ENCODE measurements around the gene CCL16.
A peak's percentile ranks its signal among the peaks of the same experiment; 100 is the strongest.
"Not testable (repeated sequence)": the region's sequence is repeated elsewhere in the genome, so short reads cannot be mapped to it uniquely, and the experiment has no call there.

Gene CCL16

DNA sequence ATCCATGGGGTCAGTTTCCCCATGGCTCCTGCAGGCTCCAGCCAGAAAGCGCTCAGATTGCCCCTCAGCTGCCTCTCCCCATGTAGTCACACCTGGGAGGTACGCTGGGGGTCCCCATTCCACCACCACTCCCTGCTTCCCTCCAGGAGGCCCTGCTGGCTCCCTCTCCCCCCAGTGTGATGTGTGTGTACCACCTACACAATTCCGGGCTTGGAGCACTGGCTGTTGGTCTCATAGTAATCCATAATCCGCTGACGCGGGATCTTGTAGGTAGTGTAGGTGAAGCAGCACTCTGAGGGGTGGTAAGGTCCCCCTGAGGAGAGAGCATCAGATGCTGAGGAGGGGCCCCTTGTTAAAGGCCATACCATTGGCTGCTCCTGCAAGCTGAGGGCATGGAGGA, 2.8 kb upstream of the CCL16 start:
- no peak for DNase-seq

DNA sequence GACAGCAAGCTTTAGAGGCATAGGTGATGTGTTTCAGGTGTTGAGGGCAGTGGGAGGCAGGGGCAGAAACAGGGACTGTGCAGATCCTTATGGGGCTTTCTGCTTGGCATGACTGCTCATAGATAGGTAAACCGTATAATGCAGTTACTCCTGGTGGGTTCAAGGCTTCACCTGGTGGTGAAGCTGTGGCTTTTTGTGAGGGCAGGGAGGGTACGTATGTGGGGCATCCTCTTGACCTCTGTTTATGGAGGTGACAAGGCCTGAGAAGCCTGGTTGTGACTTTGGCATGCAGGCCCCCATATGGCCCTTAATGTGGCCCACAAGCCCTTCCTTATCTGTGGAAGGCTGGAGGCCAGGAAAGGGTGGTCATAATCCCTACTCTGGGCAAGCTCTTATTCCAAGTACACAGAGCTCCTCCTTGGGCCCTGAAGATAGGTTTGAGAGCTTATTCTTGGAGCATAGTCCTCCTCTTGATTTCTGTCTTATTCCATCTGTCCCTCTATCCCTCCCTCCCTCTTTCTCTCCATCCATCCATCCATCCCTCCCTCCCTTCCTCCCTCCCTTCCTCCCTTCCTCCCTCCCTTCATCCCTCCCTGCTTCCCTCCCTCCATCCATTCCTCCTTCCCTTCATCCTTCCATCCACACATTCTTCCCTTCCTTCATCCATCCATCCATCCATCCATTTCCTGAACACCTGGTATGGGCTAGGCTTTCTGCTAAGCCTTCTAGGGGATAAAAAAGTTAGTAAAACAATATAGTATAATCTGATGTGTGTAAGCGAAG, 1.3 kb upstream of the CCL16 start:
- DNase-seq, result no peak

GRCh38 chr17:35981908-35982330, 622 bp upstream of the CCL16 start:
- DNase-seq, result no peak

- no peak for DNase-seq
Observed at GRCh38 chr17:35978346-35978745, 3.0 kb downstream of the CCL16 start.

GRCh38 chr17:35977509-35977908, 3.8 kb downstream of the CCL16 start:
- DNase-seq, result no peak

DNA sequence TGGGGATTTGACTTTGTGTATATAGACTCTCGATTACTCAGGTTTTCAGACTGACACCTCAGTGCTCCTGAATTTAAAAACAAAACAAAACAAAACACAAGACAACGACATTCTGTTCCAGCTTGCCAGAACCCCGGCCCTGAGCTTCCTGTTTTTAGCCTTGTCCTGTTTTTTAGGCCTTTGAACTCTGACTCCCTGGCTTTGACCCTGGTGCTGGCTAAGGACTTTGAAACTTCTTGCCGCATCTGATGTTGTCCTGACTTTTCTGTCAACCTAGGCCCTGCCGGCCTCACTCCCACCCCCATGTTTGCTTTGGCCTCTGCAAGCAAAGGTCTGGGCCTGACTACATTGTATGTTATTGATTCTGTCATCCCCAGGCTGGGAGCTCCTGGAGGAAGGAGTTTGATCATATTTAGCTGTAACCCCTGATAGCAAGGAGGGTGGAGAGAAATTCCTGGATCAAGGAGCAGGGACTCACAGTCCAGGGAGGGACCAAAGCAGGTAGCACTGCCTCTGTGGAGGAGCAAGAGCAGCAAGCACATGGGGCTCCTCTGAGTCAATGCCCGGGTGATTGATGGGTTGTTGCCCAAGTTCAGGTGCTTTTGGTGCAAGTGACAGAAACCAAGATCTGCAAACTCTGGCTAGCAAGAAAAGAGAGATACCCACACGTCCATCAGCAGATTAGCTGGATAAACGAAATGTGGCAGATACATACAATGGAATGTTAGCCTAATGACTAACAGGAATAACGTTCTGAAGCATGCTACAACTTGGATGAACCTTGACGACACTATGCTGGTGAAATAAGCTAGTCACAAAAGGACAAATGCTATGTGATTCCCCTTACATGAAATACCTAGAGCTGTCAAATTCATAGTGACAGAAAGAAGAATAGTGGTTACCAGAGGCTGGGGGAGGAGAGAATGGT, 7.7 kb downstream of the CCL16 start:
- no peak for DNase-seq

GRCh38 chr17:35972945-35973332, 8.4 kb downstream of the CCL16 start:
- DNase-seq, result no peak

- DNase-seq, result no peak
Observed at GRCh38 chr17:35972535-35972934, 8.8 kb downstream of the CCL16 start.

GRCh38 chr17:35972066-35972465, 9.2 kb downstream of the CCL16 start:
- no peak for DNase-seq

DNA sequence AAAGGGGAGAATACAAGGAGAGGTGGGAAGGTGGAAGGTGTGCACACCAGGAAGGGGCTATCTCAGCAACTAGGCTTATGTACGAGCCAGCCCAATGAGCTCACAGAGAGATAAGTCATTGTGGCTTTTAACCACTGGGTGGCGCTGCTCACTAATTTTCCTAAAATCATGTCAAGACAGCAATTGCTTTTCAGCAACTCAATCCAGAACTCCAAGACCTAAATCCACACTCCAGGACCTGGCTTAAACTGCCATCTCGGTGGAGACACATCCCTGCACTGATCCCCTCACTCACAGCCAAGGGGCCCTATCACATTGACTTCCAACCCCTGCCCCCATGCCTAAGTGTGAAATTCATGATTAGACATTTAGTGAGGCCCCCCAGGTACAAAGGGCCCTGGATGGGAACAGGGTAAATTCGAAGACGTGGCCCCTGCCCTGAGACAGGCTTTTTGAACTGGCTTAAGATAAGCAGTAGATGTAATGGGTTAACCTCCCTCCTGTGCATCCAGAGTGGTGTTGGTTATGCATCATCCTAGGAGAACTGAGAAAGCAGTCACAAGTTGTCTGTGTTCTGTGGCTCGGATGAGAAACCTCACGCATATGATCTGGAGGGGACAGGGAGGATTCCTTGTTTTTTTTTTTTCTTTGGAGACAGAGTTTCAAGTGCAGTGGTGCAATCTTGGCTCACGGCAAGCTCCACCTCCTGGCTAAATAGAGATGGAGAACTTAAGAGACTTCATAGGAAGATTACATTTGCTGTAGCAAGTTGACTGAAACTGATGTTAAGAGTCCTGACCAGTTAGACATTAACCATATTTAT, 11.5 kb downstream of the CCL16 start:
- peak; percentile 84 for DNase-seq

DNA sequence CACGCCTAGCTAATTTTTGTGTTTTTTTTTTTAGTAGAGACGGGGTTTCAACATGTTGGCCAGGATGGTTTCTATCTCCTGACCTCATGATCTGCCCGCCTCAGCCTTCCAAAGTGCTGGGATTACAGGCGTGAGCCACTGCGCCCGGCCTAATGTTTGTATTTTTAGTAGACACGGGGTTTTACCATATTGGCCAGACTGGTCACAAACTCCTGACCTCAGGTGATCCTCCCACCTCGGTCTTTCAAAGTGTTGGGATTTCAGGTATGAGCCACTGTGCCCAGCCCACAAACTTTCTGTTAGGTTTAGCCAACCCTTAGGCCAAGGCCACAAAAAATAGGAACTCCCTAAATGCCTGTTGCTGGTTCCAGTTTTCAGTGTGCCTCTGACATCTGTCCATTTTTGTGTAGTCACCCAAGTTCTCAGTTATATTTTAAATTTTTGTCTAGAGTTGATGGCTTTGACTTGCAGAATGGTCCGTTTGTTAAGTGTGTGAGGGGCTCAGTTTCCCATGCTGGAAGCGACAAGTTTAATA, 12.7 kb downstream of the CCL16 start:
- DNase-seq, result no peak

GRCh38 chr17:35965272-35965671, 16.0 kb downstream of the CCL16 start:
- DNase-seq, result no peak

DNA sequence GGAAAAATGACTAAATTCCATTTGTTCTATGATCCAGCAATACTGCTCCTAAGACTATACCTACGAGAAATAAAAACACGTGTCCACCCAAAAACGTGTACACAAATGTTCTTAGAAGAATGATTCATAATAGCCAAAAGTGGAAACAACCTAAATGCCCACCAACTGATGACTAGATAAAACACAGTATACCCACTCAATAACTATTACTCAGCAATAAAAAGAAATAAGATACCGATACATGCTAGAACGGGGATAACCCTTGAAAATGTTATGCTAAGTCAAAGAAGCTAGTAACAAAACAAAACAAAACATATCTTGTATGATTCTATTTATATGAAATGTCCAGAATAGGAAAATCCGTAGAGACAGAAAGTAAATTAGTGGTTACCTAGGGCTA, 17.6 kb downstream of the CCL16 start:
- no peak for DNase-seq

- no peak for DNase-seq
Observed at GRCh38 chr17:35953720-35954119, 27.6 kb downstream of the CCL16 start.

- no peak for DNase-seq
Observed at GRCh38 chr17:35949401-35949800, 31.9 kb downstream of the CCL16 start.

GRCh38 chr17:35948092-35948491, 33.2 kb downstream of the CCL16 start:
- no peak for DNase-seq

GRCh38 chr17:35947156-35947585, 34.1 kb downstream of the CCL16 start:
- peak; percentile 75 for DNase-seq

DNA sequence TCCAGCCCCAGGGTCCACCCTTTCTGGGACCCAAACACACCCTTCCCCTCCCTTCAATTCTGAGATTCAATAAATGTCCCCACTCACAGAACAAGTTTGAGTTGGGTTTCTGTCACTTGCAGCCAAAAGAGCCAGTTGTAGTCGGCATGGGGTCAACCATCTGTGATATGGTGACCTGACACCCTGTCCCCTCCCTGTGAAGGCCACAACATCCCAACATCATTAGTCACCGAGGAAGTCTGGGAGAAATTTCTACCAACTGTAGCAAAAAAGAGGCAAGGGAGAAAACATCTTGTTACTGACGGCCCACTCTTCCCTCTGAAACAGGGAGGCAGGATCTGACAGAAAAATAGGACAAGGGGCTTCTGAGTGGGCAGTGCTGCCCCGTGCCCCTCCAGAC, 37.1 kb downstream of the CCL16 start:
- no peak for DNase-seq

- DNase-seq, result no peak
Observed at GRCh38 chr17:35943537-35943936, 37.8 kb downstream of the CCL16 start, which contains the start of gene LYZL6. LYZL6 (minus strand) TSS chr17:35943713; CDS start chr17:35939356, 4,357 bp downstream.

DNA sequence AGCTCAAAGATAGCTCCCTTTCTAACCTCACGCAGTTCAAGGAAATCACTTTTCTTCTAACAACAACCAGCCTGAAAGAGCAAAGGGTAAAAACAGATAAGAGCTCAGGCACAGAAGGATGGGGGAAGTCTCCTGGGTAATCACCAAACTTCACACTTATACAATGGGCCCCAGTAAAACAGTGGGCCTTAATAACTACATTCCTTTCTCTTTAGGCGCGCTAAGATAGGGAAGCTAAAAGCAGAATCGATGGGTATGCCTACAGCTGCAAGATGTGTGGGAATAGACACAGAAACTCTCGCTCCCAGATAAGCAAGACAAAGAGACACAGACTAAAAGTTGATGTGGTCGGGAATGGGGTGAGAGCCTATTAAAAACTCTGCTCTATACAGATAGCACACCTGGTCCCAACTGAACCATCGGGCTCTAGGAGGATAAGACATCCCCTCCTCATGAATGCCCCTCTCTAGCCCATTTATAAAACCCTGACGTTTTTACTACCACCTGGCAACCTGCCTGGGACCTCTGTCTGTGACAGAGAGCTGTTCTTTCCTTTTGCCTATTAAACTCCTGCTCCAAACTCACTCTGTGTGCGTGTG, 38.6 kb downstream of the CCL16 start:
- DNase-seq, result no peak

DNA sequence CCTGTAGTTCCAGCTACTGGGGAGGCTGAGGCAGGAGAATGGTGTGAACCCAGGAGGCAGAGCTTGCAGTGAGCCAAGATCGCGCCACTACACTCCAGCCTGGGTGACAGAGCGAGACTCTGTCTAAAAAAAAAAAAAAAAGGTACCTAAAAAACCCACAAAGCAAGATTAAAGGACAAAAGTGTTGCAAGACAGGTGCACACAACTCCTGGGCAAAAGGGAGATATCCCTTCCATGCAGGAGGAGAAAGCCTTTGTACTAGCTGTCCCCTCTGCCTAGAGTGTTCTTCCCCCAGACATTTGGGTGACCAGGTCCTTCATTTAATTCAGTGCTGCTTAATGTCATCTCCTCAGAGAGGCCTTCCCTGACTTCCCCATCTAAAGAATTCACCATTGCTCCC, 42.8 kb downstream of the CCL16 start:
- DNase-seq, result not testable (repeated sequence)

DNA sequence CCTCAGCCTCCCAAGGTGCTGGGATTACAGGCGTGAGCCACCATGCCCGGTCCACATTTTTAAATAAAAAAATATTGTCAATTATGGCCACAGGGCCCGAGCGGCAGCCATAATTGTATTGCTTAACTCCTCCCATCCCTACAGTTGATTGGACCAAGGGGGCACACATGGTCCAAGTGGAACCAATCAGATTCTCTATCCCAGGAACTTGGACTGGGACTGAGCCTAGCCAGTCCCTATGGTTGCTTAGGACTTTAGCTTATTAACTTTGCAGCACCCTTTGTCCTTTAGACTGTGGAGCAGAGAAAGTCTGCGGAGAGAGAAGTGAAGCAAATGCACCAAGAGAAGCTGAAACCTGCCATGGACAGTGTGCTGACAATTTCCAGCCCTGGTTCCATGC, 45.2 kb downstream of the CCL16 start:
- DNase-seq, result no peak

Data from NCI-H774 (cell line).